GM21360 (cell line): ENCODE data around the gene PRMT3.
"Not testable (repeated sequence)": the region's sequence is repeated elsewhere in the genome, so short reads cannot be mapped to it uniquely, and the experiment has no call there.

ENCODE experiments used
- ATAC-seq: cut with Tn5 transposase; IDR thresholded peaks from one replicate; pipeline ENCODE4 v1.9.1; 2021; ENCODE audit warnings: mild to moderate bottlenecking, moderate library complexity; ENCODE audit not compliant: unreplicated experiment

PRMT3 gene

GRCh38 chr11:20387261-20388095 lies at the start of gene PRMT3:
Gene PRMT3, plus strand, starts transcription at chr11:20387716. Its CDS starts 31 bp downstream, at chr11:20387747.
- peak; percentile 80 for ATAC-seq

- ATAC-seq = no peak
Measured at GRCh38 chr11:20342347-20343141, 45.0 kb upstream of the PRMT3 start.

DNA sequence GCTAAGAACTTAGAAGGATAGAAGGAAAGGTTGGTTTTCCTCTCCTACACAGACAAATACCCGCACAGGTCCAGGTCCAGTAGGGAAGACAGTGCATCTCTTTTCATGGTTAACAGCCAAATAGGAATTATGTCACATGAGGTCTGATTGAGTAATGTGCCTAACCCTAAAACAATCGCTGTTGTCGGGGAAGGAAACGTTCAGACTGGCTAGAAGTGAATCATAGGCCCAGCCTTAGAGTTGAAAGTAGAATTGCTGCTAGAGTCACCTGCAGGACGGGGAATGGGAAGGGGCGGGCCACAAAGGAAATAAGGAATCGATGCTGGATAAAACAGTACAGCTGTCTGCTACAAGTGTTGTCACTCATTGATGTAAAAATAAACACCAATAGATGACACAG lies 36.4 kb upstream of the PRMT3 start:
- ATAC-seq = no peak

GRCh38 chr11:20351751-20352262 lies 35.7 kb upstream of the PRMT3 start:
- no peak for ATAC-seq

GRCh38 chr11:20353829-20354434 lies 33.6 kb upstream of the PRMT3 start:
- no peak for ATAC-seq

GRCh38 chr11:20355221-20356219 lies 32.0 kb upstream of the PRMT3 start:
- peak; percentile 87 for ATAC-seq

DNA sequence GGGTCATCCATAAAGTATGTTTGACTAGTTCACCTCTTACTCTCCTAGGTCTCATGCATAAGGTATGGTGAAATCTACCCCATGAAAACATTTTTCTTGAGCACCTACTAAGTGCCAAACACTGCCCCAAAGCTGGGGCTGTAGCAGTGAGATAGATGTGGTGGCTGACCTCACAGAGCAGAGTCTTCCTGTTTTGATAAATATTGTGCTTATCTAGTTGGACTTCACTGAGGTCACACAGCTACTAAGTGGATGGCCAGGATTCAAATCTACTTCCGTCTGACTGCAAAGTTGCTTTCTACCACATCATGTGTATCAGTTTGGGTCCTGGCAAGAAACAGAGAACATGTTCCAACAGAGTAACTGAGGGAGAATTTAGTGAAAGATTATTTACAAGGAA lies 30.4 kb upstream of the PRMT3 start:
- no peak for ATAC-seq

DNA sequence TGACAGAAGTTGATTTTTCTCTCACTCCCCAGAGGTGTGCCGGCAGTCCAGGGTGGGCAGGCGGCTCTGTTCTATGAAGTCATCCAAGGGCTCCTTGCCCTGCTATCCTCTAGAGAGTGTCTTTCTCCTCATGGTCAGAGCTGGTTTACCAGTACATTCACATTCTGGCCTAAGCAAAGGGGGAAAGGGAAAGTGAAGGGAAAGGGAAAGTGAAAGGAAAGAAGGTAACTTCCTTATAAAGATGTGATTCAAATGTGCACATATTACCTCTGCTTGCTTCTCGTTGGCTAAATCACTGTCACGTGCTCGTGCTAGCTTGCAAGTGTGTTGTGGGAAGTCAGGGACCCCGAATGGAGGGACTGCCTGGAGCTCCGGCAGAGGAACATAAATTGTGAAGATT lies 26.9 kb upstream of the PRMT3 start:
- no peak for ATAC-seq

DNA sequence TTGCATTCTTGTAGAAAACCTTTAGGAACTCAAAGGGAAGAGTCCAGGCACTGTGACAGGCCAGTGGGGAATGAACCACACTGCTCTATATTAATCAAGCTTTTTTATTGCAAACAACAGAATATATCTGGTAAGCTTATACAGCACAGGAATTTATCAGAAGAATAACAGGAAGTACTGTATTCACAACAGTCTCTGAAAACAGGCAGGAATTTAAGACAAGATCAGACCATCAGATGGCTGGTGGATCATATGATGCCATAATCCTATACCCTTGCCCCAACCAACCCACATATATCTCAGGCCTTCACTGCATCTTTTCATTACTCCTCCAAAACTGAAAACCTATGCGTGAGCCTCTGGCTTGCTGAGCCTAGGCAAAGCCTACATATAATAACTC lies 25.0 kb upstream of the PRMT3 start:
- no peak for ATAC-seq

GRCh38 chr11:20363149-20363499 lies 24.4 kb upstream of the PRMT3 start:
- ATAC-seq = no peak

GRCh38 chr11:20363500-20364340 lies 23.8 kb upstream of the PRMT3 start, which contains the start of gene HTATIP2:
Gene HTATIP2, plus strand, starts transcription at chr11:20363714. Its CDS starts 524 bp downstream, at chr11:20364238.
- ATAC-seq = peak; percentile 95

DNA sequence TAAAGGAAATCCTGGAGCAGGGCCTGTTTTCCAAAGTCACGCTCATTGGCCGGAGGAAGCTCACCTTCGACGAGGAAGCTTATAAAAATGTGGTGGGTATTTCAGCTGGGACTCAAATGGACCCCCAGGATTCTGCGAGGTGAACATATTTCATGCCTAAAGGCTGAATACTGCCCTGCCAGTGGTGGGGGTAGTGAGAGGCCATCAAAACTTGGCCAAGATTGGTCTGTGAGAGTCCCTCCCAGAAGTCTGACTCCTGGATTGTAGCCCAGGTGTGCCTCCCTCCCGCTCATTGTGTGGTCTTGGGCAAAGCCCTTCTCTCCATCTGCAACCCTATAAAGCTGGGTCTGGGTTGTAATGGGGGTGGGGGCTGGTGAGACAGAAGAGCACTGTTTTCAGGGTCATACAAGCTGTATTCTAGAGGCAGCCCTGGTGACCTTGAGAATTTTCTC lies 23.1 kb upstream of the PRMT3 start:
- no peak for ATAC-seq

GRCh38 chr11:20365465-20365864 lies 22.1 kb upstream of the PRMT3 start:
- ATAC-seq = not testable (repeated sequence)

DNA sequence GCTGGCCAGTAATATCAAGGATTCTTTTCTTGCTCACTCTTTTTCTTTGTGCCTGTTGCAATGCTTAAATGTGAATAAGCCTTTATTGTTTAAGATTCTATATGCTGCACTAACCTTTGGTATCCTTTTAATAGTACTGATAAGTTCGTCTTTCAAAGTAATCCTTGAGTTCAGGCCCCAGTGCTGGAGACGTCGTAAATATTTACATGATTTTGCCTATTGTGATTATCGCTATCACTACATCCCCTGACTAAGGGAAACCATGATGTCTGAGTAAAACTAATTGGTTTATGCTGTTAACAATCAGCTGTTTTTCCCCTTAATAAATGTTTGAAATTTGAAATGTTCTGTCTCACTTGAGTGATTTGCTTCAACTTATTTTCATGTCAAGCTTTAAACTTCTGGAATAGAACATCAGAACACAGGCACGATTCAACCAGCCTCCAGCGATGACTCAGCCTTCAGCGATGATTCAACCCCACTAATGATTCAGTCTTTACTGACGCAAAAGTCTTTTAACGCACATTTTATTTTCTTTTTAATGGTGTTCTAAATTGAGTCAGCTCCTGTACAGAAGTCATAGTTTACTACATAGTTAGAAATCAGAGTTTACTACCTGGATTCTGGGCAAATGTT lies 20.1 kb upstream of the PRMT3 start:
- no peak for ATAC-seq

GRCh38 chr11:20368438-20368837 lies 19.1 kb upstream of the PRMT3 start:
- ATAC-seq = no peak

- no peak for ATAC-seq
Measured at GRCh38 chr11:20369826-20370225, 17.7 kb upstream of the PRMT3 start.

GRCh38 chr11:20372081-20372626 lies 15.4 kb upstream of the PRMT3 start:
- ATAC-seq = no peak

GRCh38 chr11:20373147-20373546 lies 14.4 kb upstream of the PRMT3 start:
- ATAC-seq = no peak
